PC-3 (cell line): ENCODE measurements around the gene PPFIA1.

Experiments used
- CTCF ChIP-seq: fragments of 300-600 bp; sonication (generic); conservative IDR thresholded peaks from 2 replicates; pipeline ENCODE4 v1.5.1; 2017; ENCODE audit warnings: antibody characterized with exemption, low read depth, mild to moderate bottlenecking, low read length
- EZH2phosphoT487 ChIP-seq: fragments of 300-600 bp; sonication (generic); IDR thresholded peaks from 2 replicates; pipeline ENCODE4 v1.6.1; 2018; ENCODE audit warnings: mild to moderate bottlenecking, antibody characterized with exemption, low read length, borderline replicate concordance

GRCh38 chr11:70372076-70372475, 101.6 kb downstream of the PPFIA1 start:
- TF ChIP-seq CTCF (no peak), EZH2phosphoT487 (no peak)
